ENCODE data around the gene MPDZ.

GRCh38 chr9:13267743-13268142, 11.7 kb downstream of the MPDZ start:
- TF ChIP-seq CTCF (IDR thresholded peaks at IDR 0.05; ENCODE audit: insufficient read depth, low read depth, low read length): no peak
- no peak for TF ChIP-seq EZH2 (IDR thresholded peaks at IDR 0.05; ENCODE audit: insufficient read depth, low read length)

Measured in astrocyte (in vitro differentiated cells and primary cell).